SU-DHL-6 (cell line): ENCODE results near the gene RASGRP3.

Source experiments
- H2AFZ ChIP-seq: fragments of 200-600 bp; sonication (generic); 2 replicates; pipeline ENCODE4 v1.6.1; 2014; ENCODE audit warnings: low read depth, mild to moderate bottlenecking, moderate library complexity, mixed read lengths, antibody characterized with exemption, low read length; ENCODE audit not compliant: severe bottlenecking
- H3F3A ChIP-seq: fragments of 200-600 bp; shearing (Covaris generic); 2 replicates; pipeline ENCODE4 v1.6.0; 2016; ENCODE audit warnings: antibody characterized with exemption, mild to moderate bottlenecking; ENCODE audit not compliant: insufficient read depth
- H3K27ac ChIP-seq: fragments of 200-600 bp; sonication (generic); 2 replicates; pipeline ENCODE4 v1.5.1; 2016; ENCODE audit warnings: low read depth, mild to moderate bottlenecking, low read length, moderate library complexity, mixed read lengths
- H3K27me3 ChIP-seq: fragments of 200-600 bp; sonication (generic), shearing (Covaris generic); 2 replicates; pipeline ENCODE4 v1.6.0; 2014; ENCODE audit warnings: mild to moderate bottlenecking, low read length
- H3K36me3 ChIP-seq: fragments of 200-600 bp; sonication (generic); 2 replicates; pipeline ENCODE4 v1.6.1; 2014; ENCODE audit warnings: mild to moderate bottlenecking, low read length, mixed read lengths
- H3K4me2 ChIP-seq: fragments of 300-600, 200-600 bp; shearing (Covaris generic), sonication (generic); 2 replicates; pipeline ENCODE4 v1.6.0; 2014; ENCODE audit warnings: low read length, low read depth, mild to moderate bottlenecking; ENCODE audit not compliant: poor library complexity, severe bottlenecking
- H3K4me3 ChIP-seq: fragments of 200-600 bp; sonication (generic); 2 replicates; pipeline ENCODE4 v1.5.1; 2014; ENCODE audit warnings: antibody characterized with exemption, low read length, mild to moderate bottlenecking, mixed read lengths; ENCODE audit not compliant: insufficient read depth, poor library complexity, severe bottlenecking
- H3K79me2 ChIP-seq: fragments of 200-600 bp; sonication (generic); 2 replicates; pipeline ENCODE4 v1.6.1; 2014; ENCODE audit warnings: mild to moderate bottlenecking, low read length, moderate library complexity; ENCODE audit not compliant: insufficient read depth
- H3K9ac ChIP-seq: fragments of 200-600 bp; sonication (generic); 2 replicates; pipeline ENCODE4 v1.7.0; 2014; ENCODE audit warnings: mild to moderate bottlenecking, low read length
- H3K9me2 ChIP-seq: fragments of 200-600 bp; sonication (generic); replicated peaks from 2 replicates; pipeline ENCODE4 v1.6.1; 2014; ENCODE audit warnings: low read length; ENCODE audit not compliant: insufficient read depth
- H3K9me3 ChIP-seq: fragments of 200-600 bp; sonication (generic); 2 replicates; pipeline ENCODE4 v1.6.1; 2014; ENCODE audit warnings: low read length, mixed read lengths; ENCODE audit not compliant: insufficient read depth
- H4K20me1 ChIP-seq: fragments of 200-600 bp; sonication (generic); 2 replicates; pipeline ENCODE4 v1.6.1; 2014; ENCODE audit warnings: low read depth, mild to moderate bottlenecking, antibody characterized with exemption, low read length, moderate library complexity, mixed read lengths
- CTCF ChIP-seq: fragments of 200-600 bp; sonication (generic); IDR thresholded peaks from one replicate; pipeline ENCODE4 v1.5.1; 2017; ENCODE audit warnings: antibody characterized with exemption, mild to moderate bottlenecking, low read length, moderate library complexity; ENCODE audit not compliant: insufficient read depth, poor library complexity, severe bottlenecking
- EZH2phosphoT487 ChIP-seq: fragments of 200-600 bp; sonication (generic), shearing (Covaris generic); conservative IDR thresholded peaks from 2 replicates; pipeline ENCODE4 v1.6.1; 2018; ENCODE audit warnings: mild to moderate bottlenecking, antibody characterized with exemption, low read length, moderate library complexity, mixed read lengths

Gene RASGRP3

GRCh38 chr2:33489835-33490431, 13.5 kb downstream of the RASGRP3 start:
- Histone ChIP-seq H4K20me1 (no peaks in the 10 kb centered on the region), H3K9ac (peak overlapping the region; percentile 63), H3K4me2 (peak overlapping the region; percentile 75), H3K79me2 (peaks cover 100% of the 10 kb centered on the region), H3F3A (peaks cover 98% of the 10 kb centered on the region), H2AFZ (no peak overlapping the region), H3K4me3 (peak overlapping the region; percentile 28), H3K9me2 (no peaks in the 10 kb centered on the region), H3K27me3 (no peaks in the 10 kb centered on the region), H3K27ac (peak overlapping the region; percentile 97), H3K36me3 (peaks cover 30% of the 10 kb centered on the region), H3K9me3 (peaks cover 17% of the 10 kb centered on the region; the same call in 1 of the 2 replicates)
- TF ChIP-seq EZH2phosphoT487 = no peak
- TF ChIP-seq CTCF = no peak

GRCh38 chr2:33491441-33492084, 15.1 kb downstream of the RASGRP3 start:
- Histone ChIP-seq H3K79me2 (peaks cover 100% of the 10 kb centered on the region), H3F3A (peaks cover 100% of the 10 kb centered on the region), H3K36me3 (peaks cover 13% of the 10 kb centered on the region), H3K27me3 (no peaks in the 10 kb centered on the region), H3K27ac (peak overlapping the region; percentile 97), H3K4me2 (peak overlapping the region; percentile 75), H3K4me3 (peak overlapping the region; percentile 19), H3K9me3 (peaks cover 3% of the 10 kb centered on the region; the same call in 1 of the 2 replicates), H3K9ac (peak overlapping the region; percentile 63), H3K9me2 (no peaks in the 10 kb centered on the region), H4K20me1 (no peaks in the 10 kb centered on the region), H2AFZ (no peak overlapping the region)
- TF ChIP-seq EZH2phosphoT487 (no peak), CTCF (no peak)

- peaks cover 100% of the 10 kb centered on the region for H3F3A ChIP-seq
- H3K36me3 ChIP-seq = peaks cover 3% of the 10 kb centered on the region; the same call in 1 of the 2 replicates
- H2AFZ ChIP-seq = no peak overlapping the region
- H3K79me2 ChIP-seq = peaks cover 99% of the 10 kb centered on the region
- H3K4me2 ChIP-seq = peak overlapping the region; percentile 75
- H4K20me1 ChIP-seq = no peaks in the 10 kb centered on the region
- H3K9me3 ChIP-seq = no peaks in the 10 kb centered on the region
- H3K9ac ChIP-seq = peak overlapping the region; percentile 63
- H3K4me3 ChIP-seq = peak overlapping the region; percentile 31
- peak overlapping the region; percentile 97 for H3K27ac ChIP-seq
- no peaks in the 10 kb centered on the region for H3K9me2 ChIP-seq
- no peaks in the 10 kb centered on the region for H3K27me3 ChIP-seq
- TF ChIP-seq EZH2phosphoT487 (no peak), CTCF (no peak)
These were observed 16.1 kb downstream of the RASGRP3 start for GRCh38 chr2:33492399-33493134.
